GM18907 (cell line): ENCODE data around the gene NPRL2.
A peak's percentile ranks its signal among the peaks of the same experiment; 100 is the strongest.

ENCODE experiments used
- ATAC-seq: cut with Tn5 transposase; IDR thresholded peaks from one replicate; pipeline ENCODE4 v1.9.1; 2021; ENCODE audit warnings: mild to moderate bottlenecking, moderate library complexity; ENCODE audit not compliant: unreplicated experiment

The NPRL2 gene

GRCh38 chr3:50351323-50351697 lies 735 bp upstream of the NPRL2 start:
- ATAC-seq, result no peak

DNA sequence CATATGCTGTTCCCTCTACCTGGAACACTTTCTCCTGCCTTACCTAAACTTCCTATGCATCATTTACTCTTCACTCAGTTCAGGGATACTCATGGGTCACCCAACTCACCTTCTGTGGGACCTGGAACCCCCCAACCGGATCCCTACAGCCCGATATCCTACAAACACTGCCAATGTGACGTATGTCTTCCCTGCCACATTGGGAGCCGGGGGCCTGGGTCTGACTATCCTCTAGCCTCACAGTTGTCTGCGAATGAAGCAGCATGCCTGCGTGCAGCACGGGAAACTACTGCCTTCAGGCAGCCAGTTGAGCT lies 405 bp downstream of the NPRL2 start:
- no peak for ATAC-seq

DNA sequence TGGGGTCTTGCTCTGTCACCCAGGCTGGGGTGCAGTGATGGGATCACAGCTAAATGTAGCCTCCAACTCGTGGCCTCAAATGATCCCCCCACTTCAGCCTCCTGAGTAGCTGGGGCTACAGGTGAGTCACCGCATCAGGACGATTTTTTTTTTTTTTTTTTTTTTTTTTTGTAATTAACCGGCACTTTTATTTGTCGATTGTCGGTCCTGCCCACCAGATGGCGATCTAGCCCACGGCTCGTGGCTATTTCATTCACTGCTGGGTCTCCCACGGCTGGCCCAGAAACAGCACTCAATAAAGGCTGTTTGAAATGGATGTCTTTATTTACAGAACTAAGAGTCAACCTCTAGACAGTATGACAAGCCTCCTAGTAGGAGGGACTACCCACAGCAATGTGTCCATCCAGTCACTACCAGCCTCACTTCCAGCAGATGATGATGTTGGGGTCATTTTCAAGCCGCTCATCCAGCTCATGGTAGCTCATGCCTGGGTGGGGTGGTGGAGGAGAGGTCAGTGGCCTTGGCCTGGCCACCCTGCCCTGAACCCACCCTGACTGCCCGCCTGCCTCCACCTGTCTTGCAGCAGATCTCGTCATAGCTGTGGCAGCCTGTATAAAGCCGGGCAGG lies 3.3 kb downstream of the NPRL2 start:
- ATAC-seq, result no peak

DNA sequence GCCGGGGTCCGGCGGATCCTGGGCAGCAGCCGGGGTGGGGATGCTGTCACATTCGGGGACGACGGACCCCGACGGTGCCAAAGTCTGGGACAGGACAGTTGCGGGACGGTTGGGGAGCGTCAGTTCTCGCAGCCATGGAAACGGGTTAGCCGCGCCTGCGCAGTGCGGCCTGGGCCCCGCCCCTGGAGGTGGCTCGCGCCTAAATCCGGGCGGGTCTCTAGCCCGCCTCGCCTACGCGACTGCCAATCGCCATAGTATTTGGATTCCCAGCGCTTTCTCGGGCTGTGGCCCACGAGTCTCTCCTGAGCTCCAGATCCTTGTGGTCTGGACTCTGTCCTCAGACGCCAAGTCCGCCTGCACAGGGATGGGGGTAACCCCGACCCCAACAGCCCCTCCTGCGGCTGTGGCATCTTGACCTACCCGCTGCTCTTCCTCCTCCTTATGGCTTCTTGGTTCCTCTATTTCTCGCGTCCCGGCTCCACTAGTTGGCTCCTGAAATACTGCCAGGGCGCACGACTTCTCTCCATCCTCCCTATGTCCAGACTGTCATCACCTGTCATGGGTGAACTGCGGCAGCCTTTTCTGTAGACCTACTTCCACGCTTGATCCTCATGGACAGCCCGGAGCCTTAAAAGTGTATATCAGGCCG lies 4.9 kb downstream of the NPRL2 start, which contains the start of gene ZMYND10:
Gene ZMYND10 (minus strand): TSS at position 147 of the 649 bp plus-strand sequence. CDS start 153 bp downstream, outside the sequence.
- no peak for ATAC-seq

DNA sequence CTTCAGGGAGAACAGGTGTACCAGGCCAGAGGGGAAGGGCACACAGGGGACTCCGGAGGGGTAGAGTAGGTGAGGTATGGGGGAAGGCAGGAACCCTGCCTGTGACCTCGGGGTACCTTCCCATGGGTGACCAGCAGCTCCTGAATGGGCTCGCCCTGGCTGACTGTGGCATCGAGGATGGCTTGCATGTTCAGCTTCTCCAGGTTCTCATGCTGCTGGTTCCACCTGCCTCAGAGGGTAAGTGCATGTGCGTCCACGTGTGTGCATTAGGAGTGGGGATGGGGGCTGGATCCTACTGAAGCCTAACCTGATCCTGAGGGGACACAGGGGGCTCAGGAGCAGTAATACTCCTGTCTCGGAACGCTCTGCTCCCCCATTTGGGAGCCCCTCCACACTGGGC lies 5.6 kb downstream of the NPRL2 start:
- ATAC-seq, result no peak

DNA sequence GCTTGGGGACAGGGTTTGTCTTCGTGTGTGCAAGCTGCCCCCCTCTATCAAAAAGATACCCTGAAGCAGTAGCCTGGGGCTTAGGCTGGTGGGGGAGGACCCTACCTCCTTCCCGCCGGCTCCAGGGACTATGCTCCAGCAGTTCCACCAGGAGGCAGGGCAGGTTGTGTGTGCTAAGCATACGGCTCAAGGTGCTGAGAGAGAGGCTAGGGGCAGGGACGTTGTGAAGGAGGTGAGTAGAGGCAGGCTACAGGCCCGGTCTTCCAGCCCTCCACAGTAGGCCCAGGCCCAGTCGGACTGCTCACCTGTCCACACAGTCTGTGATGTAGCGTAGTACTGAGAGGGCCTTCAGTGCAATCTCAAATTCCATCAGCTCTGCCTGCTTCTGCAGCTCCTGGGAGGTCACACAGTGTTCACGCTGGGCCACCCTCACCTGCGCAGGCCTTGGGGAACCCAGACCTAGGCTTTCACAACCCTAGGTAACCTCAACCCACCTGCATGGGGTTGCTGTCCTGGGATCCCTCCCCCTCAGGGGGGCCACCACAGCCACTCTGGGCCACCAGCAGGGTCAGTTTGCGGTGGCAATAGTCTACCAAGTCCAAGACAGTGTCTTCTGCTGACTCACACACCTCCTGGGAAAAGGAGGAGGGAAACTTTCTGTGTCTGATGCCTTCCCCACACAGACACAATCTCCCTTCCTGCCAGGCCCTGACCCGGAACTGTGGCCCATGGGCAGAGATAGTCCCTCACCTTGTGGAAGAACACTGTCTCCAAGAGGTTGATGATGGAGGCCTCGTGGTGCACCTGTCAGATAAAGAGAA lies 7.6 kb downstream of the NPRL2 start:
- no peak for ATAC-seq

DNA sequence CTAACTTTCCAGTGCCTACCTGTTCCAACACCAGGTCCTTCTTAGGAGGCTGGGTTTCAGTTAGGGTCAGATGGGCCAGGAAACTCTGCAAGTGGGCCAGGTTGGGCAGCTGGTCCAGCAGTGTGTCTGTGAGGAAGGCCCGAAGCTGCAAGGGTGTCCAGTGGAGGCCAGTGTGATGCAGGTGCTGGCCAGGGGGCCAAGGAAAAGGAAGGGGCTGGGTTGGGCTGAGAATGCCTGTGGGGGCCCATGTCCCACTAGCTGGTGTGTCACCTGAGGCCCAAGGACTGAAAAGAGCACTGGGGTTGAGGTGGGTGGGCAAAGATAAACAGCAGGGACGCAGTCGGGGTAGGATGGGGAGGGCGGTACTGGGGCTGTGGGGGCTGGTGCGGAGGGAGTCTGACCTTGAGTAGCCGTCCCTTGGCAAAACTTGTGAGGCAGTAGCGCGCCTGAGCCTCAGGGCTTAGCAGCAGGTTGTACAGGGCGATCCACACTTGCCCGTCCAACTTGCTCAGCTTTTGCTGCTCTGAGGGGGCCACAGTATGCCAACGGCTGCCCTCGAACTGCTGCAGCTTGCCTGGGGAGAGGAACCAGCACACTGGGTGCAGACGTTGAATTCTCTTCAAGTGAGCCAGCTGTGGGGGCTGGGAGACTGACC lies 8.5 kb downstream of the NPRL2 start:
- no peak for ATAC-seq

GRCh38 chr3:50341537-50341936 lies 9.0 kb downstream of the NPRL2 start:
- ATAC-seq, result no peak

DNA sequence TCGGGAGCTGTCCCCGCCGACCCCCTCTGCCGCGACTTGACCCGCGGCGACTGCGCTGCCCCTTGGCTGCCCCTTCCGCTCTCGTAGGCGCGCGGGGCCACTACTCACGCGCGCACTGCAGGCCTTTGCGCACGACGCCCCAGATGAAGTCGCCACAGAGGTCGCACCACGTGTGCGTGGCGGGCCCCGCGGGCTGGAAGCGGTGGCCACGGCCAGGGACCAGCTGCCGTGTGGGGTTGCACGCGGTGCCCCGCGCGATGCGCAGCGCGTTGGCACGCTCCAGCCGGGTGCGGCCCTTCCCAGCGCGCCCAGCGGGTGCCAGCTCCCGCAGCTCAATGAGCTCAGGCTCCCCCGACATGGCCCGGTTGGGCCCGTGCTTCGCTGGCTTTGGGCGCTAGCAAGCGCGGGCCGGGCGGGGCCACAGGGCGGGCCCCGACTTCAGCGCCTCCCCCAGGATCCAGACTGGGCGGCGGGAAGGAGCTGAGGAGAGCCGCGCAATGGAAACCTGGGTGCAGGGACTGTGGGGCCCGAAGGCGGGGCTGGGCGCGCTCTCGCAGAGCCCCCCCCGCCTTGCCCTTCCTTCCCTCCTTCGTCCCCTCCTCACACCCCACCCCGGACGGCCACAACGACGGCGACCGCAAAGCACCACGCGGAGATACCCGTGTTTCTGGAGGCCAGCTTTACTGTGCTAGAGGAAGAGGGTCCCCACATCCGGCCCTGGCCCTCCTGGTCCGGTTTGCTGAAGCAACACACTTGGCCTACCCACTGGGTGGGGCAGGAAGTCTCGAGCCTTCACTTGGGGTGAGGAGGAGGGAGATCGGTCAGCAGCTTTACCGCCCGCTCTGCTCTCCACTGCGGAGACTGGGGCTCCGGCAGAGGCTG lies 9.9 kb downstream of the NPRL2 start, which contains the start of gene RASSF1:
Gene RASSF1 (minus strand): TSS at position 389 of the 882 bp plus-strand sequence. CDS start 31 bp downstream, at position 358.
- peak; percentile 18 for ATAC-seq

DNA sequence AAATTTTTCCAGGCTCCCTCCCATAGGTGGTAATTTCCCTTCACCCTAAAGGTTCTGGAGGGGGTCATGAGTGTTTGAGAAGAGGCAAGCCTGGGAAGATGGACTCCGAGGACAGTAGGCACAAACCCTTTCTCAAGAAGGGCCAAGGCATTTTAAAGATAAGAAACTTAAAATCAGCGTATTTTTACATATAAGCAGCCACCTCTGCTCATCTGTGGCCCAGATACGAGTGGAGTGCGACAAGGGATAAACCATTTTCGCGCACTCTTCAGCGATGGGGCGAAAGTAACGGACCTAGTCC lies 10.5 kb downstream of the NPRL2 start:
- no peak for ATAC-seq

DNA sequence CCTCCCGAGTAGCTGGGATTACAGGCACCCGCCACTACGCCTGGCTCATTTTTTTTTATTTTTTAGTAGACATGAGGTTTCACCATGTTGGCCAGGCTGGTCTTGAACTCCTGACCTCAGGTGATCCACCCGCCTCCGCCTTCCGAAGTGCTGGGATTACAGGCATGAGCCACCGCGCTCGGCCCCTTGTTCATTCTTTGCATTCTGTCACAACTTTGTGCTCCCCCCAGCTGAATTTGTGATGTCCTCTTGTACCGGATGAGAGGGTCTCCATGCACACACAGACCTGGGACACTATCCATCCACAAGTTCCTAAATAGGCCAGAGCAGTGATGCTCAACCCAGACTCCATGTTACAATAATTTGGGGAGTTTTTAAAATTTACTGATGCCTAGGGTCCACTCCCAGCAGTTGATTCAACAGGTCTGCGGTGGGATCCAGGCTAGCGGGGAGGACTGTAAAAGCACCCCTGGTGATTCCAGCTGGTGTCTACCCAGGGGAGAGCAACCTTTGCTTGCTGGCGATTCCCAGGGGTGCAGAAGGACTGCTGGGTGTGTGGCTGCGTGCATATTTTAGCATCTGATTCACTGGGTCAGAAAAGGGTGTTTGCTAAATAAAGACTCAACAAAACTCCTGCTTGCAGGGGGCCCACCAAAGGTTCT lies 11.0 kb downstream of the NPRL2 start:
- ATAC-seq, result no peak

GRCh38 chr3:50338965-50339364 lies 11.6 kb downstream of the NPRL2 start:
- ATAC-seq, result no peak

DNA sequence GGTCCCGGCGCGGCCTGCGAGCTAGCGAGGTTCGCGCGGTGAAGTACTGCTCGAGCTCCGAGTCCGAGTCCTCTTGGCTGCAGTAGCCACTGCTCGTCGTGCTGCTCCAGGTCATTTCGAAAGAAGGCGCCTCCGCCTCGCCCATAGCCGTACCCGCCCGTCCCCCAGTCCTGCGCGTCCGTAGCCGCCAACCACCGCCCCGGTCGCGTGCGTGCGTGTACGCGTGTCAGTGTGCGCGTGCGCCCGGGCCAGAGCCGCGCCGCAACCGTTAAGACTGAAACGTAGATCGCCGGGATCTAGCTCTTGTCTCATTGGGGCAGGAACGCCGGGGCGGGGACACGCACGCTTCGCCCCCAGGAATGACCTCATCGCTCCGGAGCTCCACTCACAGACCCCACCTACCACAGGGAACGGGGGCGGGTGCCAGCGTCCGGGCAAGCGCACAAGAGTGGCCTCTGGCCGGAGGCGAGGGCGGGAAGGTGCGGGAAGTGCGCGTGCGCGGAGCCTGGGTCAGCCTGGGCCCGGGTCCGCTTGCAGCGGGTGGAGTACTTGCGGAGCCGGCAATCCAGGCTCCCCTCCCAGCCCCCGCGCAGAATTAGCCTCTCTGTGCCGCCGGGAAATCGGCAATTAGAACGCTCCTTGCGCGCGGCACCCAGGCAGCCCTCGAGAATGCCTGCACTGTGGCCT lies 13.3 kb downstream of the NPRL2 start:
- ATAC-seq, result peak; percentile 77

DNA sequence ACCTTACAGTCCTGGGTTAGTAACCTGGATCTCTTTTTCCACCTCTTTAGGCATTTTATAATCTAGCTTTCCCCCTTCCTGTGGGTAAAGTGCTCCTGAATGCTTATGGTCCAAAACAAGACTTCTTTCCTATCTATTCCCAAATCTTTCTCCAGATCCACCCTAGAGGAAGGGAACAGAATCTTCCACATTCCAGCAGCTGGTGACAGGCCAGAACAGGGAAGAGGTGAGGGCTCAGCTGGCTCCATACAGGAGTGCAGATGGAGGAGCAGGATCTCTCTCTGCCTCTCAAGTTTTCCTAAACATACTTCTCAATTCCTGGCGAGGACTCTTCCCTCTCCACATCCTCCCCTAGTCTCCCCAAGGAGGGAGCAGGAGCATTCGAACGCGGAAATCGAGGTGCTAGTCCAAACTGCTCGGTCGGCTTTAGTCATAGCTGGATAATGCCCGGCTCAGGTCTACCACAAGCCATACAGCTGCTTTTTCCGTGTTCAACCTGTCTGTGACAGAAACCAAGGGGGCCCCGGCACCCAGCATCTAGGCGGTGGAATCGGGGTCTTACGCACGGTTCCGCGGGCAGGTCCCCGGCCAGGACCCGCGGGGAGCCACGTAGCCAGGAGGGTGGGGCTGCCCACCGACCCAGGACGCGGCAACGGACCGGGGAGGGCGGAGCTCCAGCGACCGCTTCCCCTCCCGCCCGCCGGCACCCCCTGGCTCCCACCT lies 14.0 kb downstream of the NPRL2 start:
- peak; percentile 34 for ATAC-seq

DNA sequence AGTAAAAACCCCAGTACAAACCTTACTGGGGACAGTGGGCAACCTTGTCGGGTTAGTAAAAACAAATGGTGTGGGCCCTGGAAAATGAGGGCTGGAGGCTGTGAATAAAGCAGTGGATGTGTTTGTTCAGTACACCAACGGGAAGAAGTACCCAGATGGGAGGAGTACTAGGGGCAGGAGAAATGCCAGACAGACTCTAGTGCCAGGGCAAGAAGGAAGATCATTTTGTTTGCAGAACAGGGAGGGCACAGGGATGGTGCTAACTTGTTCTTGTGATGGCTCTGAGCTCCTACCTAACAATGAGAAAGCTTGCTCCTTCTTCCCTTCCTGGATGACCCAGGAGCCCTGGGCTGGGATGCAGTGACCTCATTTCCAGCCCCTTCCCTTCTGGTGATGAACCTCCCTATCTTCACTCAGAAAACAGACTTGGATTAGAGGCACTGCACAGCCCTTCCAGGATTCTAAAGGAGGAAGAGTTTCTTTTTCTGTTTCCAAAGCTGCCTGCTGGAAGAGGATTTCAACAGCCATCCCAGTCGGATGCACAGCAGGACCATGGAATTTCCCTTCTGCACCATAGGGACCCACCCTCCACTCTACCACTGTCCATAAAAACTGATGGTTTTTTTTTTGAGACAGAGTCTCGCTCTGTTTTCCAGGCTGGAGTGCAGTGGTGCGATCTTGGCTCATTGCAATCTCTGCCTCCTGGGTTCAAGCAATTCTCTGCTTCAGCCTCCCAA lies 16.1 kb downstream of the NPRL2 start:
- no peak for ATAC-seq

DNA sequence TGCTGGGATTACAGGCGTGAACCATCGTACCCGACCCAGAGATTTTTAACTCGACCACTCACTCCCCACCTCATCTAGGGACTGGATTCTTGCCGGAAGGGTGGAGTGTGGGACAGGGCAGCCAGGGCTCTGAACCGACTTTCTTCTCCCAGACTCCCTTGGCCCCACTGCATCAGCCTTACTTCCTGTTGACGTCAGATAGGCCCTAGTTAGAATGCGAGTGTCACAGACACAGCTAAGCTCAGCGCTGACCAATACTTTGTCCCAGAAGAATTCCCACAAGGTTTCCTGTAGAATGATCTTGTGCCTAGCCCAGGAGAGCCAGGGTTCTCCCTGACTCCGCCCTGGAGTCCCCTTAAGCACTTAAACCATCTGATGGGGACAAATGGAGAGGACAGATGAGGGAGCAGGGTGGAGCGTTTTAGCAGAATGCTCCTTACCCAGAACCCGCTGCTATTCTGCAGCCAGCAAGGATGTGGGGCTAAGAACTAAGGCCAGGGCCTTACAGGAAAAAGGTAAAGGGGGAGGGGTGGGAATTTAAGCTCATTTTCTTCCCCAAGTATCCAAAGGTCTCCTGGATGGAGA lies 16.7 kb downstream of the NPRL2 start:
- no peak for ATAC-seq

GRCh38 chr3:50331364-50331907 lies 19.1 kb downstream of the NPRL2 start:
- ATAC-seq, result no peak

DNA sequence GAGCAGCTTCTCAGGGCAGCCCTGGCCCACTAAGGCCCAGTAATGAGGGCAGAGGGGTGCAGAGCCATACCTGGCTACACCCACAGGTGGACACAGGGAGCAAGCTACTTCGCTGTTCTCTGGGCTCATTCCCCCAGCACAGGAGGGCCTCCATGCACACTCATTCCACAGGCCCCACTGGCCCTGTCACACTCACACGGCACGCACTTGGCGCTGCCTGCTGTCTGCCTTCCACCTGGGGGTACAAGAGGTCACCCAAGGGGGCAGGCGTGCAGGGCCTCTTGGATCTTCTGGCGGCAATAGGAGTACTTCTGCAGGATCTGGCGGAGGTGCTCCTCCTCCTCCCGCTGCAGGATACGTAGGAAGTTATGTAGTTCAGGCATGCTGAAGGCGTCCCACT lies 20.2 kb downstream of the NPRL2 start:
- no peak for ATAC-seq
